NCI-H2081 treated with DMSO at 0.1 percent for 48 hours (cell line): ENCODE measurements around the gene APBB2.

Experiments
- DNase-seq: peaks from one replicate; lab custom pipeline; 2025; lab: John Stamatoyannopoulos, UW

The APBB2 gene

GRCh38 chr4:41189076-41189475 is 25.3 kb downstream of the APBB2 start:
- DNase-seq, result no peak

DNA sequence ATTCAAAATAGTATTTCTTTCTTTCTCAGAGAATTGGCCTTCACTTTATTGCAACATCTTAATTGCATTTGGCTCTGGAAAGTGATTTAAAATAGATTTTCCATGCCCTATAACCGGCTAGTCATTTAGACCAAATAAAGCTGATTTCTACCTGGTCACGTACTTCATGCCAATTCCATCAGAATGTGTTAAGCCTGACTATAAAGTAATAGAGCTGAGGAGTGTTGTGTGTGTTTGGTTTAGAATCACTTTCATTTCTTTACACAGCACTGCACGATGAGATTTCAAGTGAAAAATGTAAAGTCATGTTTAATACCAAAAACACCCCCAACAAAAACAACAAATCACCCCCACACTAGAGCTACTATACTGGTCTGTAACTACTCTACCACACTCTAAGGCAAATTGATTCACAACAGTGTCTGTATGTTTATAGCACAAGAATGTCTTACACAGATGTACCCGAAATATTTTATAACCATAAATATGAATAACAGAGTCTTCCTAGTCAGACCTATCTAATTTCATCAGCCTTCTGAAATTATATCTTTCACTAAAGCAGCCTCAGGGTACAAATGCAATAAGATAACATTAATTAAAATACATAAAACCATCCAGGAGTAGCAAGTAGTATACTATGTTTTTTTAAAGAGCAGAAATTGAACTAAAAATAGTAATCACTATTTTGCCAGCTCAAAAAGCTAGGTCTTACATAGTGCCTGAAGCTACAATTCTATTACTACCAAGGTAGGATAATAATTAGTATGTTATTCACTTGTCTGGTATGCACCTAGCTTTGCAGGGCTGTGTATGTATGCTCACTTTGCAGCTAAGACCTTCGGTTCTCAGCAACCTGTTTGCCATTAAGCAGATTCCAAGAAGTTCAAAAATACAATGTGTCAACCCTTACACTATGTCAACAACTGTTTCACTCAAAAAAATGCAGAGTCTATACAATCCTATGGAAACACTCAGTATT is 28.4 kb downstream of the APBB2 start:
- no peak for DNase-seq

DNA sequence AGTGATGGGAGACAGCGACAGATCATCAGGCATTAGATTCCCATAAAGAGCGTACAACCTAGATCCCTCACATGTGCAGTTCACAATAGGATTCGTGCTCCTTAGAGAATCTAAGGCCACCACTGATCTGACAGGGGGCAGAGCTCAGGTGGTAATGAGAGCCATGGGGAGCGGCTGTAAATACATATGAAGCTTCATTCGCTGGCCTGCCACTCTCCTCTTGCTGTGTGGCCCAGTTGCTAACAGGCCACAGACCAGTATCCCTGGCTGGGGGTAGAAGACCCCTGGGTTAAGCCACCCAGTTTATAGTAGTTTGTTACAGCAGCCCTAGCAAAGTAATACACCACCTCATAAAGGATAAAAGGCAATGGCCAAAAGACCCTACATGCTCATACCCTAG is 30.3 kb downstream of the APBB2 start:
- no peak for DNase-seq

DNA sequence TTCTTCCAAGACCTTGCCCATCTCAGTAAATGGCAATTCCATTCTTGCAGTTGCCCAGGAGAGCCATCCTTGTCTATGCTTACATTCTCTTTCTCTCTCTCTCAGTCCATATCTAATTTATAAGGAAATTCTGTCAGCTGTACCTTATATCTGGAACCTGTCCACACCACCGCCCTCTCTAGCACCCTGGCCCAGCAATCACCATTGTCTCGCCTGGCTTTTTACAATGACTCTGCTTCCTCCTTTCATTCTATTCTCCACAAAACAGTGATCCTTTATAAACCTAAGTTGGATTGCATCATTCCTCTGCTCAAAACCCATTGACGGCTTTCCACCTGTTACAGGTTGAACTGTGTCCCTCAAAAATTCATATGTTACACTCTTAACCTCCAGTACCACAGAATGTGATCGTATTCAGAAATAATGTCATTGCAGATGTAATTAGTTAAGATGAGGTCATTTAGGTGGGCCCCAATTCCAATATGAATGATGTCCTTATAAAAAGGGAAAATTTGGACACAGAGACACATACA is 31.3 kb downstream of the APBB2 start:
- no peak for DNase-seq

DNA sequence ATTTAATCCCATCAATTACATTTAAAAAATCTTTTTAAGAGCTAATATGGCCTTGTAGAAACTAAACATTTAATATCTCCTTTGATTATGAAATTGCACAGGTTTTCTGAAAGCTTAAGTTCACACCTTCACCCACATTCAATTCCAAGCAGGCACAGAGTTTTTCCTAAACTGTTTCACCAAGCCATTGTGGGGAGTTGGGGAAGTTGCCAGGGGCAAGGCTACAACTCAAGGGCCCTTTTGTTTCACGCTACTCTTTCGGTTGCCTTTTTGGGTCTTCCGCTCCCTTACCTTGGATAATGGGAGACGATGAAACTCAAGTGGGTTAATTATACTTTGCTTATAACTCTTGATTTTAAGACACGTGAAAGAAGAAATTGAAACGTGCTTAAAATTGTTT is 33.3 kb downstream of the APBB2 start:
- DNase-seq, result no peak

DNA sequence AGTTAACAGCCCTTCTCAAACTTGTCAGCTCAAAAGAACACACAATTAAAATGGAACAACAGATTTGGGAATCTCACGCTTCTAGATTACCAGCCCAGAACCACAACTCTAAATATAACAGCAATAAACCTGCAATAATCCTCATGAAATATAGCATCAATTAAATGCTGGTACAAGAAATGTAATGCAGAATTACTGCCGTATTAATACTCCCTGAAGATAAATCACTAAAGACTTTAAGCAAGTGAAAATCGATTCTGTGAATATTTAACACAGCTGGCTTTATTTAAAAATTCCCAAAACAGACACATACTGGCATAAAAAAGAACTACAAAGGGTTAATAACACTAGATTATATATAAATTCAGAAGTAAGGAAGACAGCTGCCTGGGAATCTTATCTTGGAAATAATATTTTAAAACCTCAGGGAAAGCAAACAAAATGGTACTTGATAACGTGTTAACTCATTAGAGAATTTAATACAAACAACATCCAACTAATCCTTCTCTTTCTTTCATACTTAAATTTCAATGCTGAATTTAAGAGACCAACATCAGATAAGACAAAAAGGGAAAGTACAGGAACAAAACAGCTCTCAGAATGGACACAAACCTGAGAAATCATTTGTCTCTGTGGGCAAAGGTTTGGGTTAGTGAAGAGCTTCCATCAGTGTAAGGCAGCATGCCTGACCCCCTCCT is 34.7 kb downstream of the APBB2 start:
- DNase-seq, result no peak

- no peak for DNase-seq
Observed at GRCh38 chr4:41178372-41179370, 35.7 kb downstream of the APBB2 start.

GRCh38 chr4:41177016-41177415 is 37.3 kb downstream of the APBB2 start:
- no peak for DNase-seq

- DNase-seq, result no peak
Observed at GRCh38 chr4:41176340-41176739, 38.0 kb downstream of the APBB2 start.

DNA sequence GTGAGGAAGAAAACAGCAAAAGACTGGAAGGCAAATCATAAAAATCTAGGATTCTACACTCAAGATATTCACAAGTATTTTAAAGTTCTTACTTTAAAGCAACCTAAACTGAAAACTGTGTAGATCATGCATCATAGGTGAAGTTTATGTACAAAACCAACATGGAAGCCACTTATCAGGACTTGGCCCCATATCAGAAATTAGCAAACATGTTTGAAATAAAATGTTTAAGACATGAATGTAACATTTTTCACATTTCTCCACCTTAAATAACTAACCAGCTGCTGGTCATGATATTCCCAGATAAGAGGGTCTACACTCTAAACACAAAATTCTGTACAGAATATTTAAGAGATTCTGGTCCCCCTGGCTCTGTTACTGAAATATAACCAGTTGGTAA is 38.5 kb downstream of the APBB2 start:
- no peak for DNase-seq

GRCh38 chr4:41174444-41174843 is 39.9 kb downstream of the APBB2 start:
- DNase-seq, result no peak

- DNase-seq, result no peak
Observed at GRCh38 chr4:41172786-41173185, 41.6 kb downstream of the APBB2 start.

- peak; percentile 89 for DNase-seq
Observed at GRCh38 chr4:41169256-41169800, 45.0 kb downstream of the APBB2 start.

DNA sequence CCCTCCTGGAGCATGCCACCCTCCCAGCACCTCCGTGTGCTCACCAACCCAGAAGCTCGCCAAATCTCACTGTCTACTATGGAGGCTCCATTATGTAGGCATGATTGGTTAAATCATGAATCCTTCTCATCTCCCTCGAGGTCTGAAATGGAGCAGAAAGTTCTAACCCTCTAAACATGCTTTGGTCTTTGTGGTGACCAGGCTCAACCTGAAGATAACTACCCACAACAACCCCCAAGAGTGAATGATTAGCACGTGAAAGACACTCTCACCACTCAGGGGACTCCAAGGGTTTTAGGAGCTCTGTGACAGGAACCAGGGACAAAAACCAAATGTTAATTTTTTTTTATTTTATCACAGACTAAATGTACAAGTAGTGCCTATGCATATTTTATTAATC is 47.2 kb downstream of the APBB2 start:
- no peak for DNase-seq

DNA sequence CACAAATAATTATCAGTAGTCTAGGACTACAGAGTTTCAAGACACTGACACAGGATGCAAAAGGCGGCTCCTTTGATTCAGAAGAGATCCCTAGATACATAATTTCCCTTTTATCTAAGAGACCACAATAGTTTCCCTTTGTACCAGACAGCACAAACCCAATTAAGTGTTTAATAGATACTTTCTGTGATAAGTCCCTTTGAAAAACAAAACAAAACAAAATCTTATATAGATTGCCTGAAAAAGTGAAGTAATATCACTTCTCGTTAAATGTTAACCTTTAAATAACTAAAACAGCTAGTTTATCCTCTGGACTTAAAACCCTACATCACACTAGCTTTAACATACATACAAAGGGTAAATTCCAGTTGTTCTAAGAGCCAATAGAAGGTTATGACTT is 49.9 kb downstream of the APBB2 start:
- DNase-seq, result no peak

GRCh38 chr4:41161355-41161754 is 53.0 kb downstream of the APBB2 start:
- no peak for DNase-seq

DNA sequence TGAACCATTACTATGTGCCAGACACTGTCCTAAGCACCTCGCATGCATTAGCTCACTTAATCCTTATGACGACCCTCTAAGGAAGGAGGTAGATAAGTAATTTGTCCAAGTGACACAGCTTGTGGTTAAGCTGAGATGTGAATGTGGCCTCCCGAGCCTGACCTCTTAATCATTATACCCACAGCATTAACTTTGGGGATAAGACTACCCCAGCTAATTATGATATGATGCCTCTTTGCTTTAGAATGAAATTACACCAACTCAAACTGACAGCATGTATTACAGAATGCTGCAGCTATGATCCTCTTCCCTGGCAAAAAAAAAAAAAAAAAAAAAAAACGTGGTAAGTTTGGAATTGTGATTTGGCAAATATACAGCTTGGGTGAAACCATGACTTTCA is 53.5 kb downstream of the APBB2 start:
- no peak for DNase-seq

DNA sequence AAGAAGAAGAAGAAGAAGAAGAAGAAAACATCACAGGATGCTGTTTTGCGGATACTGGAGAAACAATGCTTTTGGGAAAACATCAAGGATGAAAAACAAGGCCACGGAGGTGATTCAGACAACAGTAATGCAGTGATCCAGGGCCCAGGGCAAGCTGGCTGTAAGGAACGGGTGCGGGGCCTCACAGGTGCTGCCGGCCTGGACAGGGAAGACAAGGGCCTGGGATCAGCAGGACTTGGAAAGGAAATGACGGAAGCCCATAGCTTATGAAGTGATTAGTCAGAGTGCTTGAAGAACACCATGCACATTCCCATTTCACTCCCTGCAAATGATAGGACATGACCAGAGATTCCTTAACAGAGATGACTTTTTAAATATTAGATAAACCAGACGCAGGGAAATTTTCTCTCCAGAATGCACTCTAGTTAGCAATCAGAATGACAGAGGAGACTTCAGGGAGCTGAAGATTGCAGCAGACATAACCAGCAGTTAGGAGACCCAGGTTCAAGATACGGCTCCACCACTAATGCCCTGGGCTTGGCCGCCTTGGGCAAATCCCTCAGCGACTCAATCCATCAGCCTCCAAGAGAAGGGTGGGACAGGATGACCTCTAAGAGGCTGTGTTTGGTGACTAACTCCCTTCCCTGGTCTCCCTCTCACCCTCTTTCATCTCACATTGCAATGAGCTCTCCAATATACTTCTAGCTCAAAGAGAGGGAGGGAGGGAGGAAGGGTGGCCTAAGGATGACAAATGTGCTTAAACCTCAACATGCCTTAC is 54.1 kb downstream of the APBB2 start:
- no peak for DNase-seq

DNA sequence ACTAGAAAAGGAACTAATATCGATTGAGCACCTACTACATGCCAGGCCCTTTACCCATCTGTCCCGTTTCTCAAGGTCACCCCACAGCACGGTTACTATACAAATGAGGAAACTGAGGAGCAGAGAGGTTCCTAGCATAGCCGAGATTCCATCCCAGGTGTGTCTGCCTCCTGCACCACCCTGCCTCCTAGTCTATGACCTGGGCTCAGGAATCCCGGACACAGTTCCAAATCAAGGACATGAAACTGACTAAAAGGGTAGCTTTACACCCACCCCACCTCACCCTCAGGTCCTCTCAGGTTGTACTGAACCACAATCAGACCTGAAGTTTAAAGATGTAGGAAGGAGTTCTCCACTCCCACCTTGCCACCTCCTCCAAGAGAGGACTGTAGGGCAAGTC is 55.6 kb downstream of the APBB2 start:
- no peak for DNase-seq

DNA sequence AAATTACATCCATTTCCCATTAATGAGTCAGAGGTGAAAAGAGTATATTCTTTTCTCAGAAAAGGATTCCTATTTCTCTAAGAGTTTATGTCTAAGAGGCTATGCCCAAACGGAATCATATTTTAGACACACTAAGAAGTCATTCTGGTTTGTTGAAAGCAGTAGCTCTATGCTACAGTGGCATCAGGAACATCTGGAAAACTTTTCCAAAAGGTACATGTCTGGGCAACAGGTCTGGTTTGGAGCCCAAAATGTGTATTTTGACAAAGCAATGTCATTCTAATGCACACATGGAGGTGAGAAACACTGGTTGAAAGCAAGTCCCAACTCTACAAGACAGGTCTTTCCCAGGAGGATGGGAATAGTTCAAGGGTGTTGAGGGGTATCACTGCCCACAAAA is 56.1 kb downstream of the APBB2 start:
- DNase-seq, result no peak

- DNase-seq, result no peak
Observed at GRCh38 chr4:41157009-41157408, 57.3 kb downstream of the APBB2 start.
